OCI-LY3 (cell line): ENCODE results near the gene CCS.

ENCODE experiments used
- H2AFZ ChIP-seq: fragments of 200-600, 300-600 bp; shearing (Covaris generic); 2 replicates; pipeline ENCODE4 v1.6.0; 2014; ENCODE audit warnings: antibody characterized with exemption, low read depth, low read length
- H3K27ac ChIP-seq: fragments of 200-600, 300-600 bp; sonication (generic); 2 replicates; pipeline ENCODE4 v1.5.1; 2014; ENCODE audit warnings: mild to moderate bottlenecking, low read length, moderate library complexity, mixed read lengths
- H3K27me3 ChIP-seq: fragments of 200-600, 300-600 bp; sonication (generic); 2 replicates; pipeline ENCODE4 v1.6.1; 2014; ENCODE audit warnings: low read depth, low read length, mixed read lengths
- H3K36me3 ChIP-seq: fragments of 200-600, 300-600 bp; sonication (generic); replicated peaks from 2 replicates; pipeline ENCODE3; 2014; ENCODE audit warnings: low read depth, low read length, mixed read lengths
- H3K4me1 ChIP-seq: fragments of 300-600, 200-600 bp; sonication (generic); 2 replicates; pipeline ENCODE4 v1.6.1; 2014; ENCODE audit warnings: low read length, mixed read lengths
- H3K4me2 ChIP-seq: fragments of 200-600, 300-600 bp; sonication (generic); 2 replicates; pipeline ENCODE4 v1.6.1; 2014; ENCODE audit warnings: low read length, mixed read lengths
- H3K4me3 ChIP-seq: fragments of 300-600, 200-600 bp; sonication (generic); 2 replicates; pipeline ENCODE4 v1.5.1; 2014; ENCODE audit warnings: antibody characterized with exemption, mild to moderate bottlenecking, low read length, moderate library complexity
- H3K79me2 ChIP-seq: fragments of 300-600, 200-600 bp; shearing (Covaris generic); 2 replicates; pipeline ENCODE4 v1.6.1; 2014; ENCODE audit warnings: mild to moderate bottlenecking, low read length, mixed read lengths
- H3K9ac ChIP-seq: fragments of 300-600, 200-600 bp; shearing (Covaris generic); 2 replicates; pipeline ENCODE4 v1.6.0; 2014; ENCODE audit warnings: mild to moderate bottlenecking, low read length, moderate library complexity
- H3K9me3 ChIP-seq: fragments of 200-600, 300-600 bp; shearing (Covaris generic); 2 replicates; pipeline ENCODE4 v1.6.1; 2014; ENCODE audit warnings: low read length, mixed read lengths; ENCODE audit not compliant: insufficient read depth
- H4K20me1 ChIP-seq: fragments of 200-600, 300-600 bp; sonication (generic); 2 replicates; pipeline ENCODE4 v1.6.1; 2016; ENCODE audit warnings: low read length, mixed read lengths; ENCODE audit not compliant: insufficient read depth
- CTCF ChIP-seq: fragments of 200-600, 300-600 bp; sonication (generic); IDR thresholded peaks from 2 replicates; pipeline ENCODE4 v1.5.1; 2014; ENCODE audit warnings: antibody characterized with exemption, low read length, low read depth
- EZH2phosphoT487 ChIP-seq: fragments of 200-600 bp; shearing (Covaris generic); IDR thresholded peaks from 2 replicates; pipeline ENCODE4 v1.6.1; 2018; ENCODE audit warnings: antibody characterized with exemption, mixed run types, low read depth

CCS gene

GRCh38 chr11:66570079-66570849 is 22.7 kb upstream of the CCS start:
- H3K9me3 ChIP-seq, result no peaks in the 10 kb centered on the region
- no peaks in the 10 kb centered on the region for H3K4me1 ChIP-seq
- no peaks in the 10 kb centered on the region for H3K36me3 ChIP-seq
- H3K9ac ChIP-seq, result no peak overlapping the region
- H3K79me2 ChIP-seq, result no peaks in the 10 kb centered on the region
- H3K4me3 ChIP-seq, result no peak overlapping the region
- H3K4me2 ChIP-seq, result no peak overlapping the region
- H2AFZ ChIP-seq, result no peak overlapping the region; the same call in 1 of the 2 replicates
- no peaks in the 10 kb centered on the region for H4K20me1 ChIP-seq
- H3K27ac ChIP-seq, result no peak overlapping the region
- 0 out of 2 replicates have a peak, but pooled peaks cover 5% of the 10 kb centered on the region for H3K27me3 ChIP-seq
- TF ChIP-seq EZH2phosphoT487 (no peak), CTCF (no peak)

- Histone ChIP-seq H3K4me3 (no peak overlapping the region), H3K36me3 (no peaks in the 10 kb centered on the region), H2AFZ (no peak overlapping the region), H3K9me3 (no peaks in the 10 kb centered on the region), H3K4me2 (no peak overlapping the region), H3K27me3 (0 out of 2 replicates have a peak, but pooled peaks cover 5% of the 10 kb centered on the region), H3K27ac (no peak overlapping the region), H3K79me2 (no peaks in the 10 kb centered on the region), H3K9ac (no peak overlapping the region), H4K20me1 (no peaks in the 10 kb centered on the region), H3K4me1 (no peaks in the 10 kb centered on the region)
- TF ChIP-seq CTCF (no peak), EZH2phosphoT487 (no peak)
Measured at GRCh38 chr11:66570850-66571180, 22.2 kb upstream of the CCS start.

GRCh38 chr11:66579017-66579606 is 13.9 kb upstream of the CCS start:
- no peaks in the 10 kb centered on the region for H4K20me1 ChIP-seq
- H3K27me3 ChIP-seq, result no peaks in the 10 kb centered on the region
- no peaks in the 10 kb centered on the region for H3K79me2 ChIP-seq
- H3K4me3 ChIP-seq, result no peak overlapping the region
- no peaks in the 10 kb centered on the region for H3K36me3 ChIP-seq
- no peak overlapping the region for H3K9ac ChIP-seq
- H3K9me3 ChIP-seq, result peaks cover 5% of the 10 kb centered on the region; the same call in 1 of the 2 replicates
- H2AFZ ChIP-seq, result no peak overlapping the region
- H3K4me2 ChIP-seq, result 0 out of 2 replicates have a peak overlapping the region, but pooled peaks have one; percentile 3
- TF ChIP-seq CTCF (peak; percentile 85), EZH2phosphoT487 (no peak)
- H3K27ac ChIP-seq, result no peak overlapping the region
- no peaks in the 10 kb centered on the region for H3K4me1 ChIP-seq

- H3K79me2 ChIP-seq, result no peaks in the 10 kb centered on the region
- H3K9me3 ChIP-seq, result peaks cover 5% of the 10 kb centered on the region; the same call in 1 of the 2 replicates
- no peak for TF ChIP-seq CTCF
- TF ChIP-seq EZH2phosphoT487, result no peak
- H3K4me3 ChIP-seq, result no peak overlapping the region
- no peak overlapping the region for H3K9ac ChIP-seq
- H2AFZ ChIP-seq, result no peak overlapping the region
- no peaks in the 10 kb centered on the region for H4K20me1 ChIP-seq
- H3K27me3 ChIP-seq, result no peaks in the 10 kb centered on the region
- H3K4me1 ChIP-seq, result no peaks in the 10 kb centered on the region
- H3K36me3 ChIP-seq, result no peaks in the 10 kb centered on the region
- H3K27ac ChIP-seq, result no peak overlapping the region
- no peak overlapping the region for H3K4me2 ChIP-seq
Measured at GRCh38 chr11:66580803-66581202, 12.2 kb upstream of the CCS start.
